Right lobe of liver (tissue), 6 donors: ENCODE measurements around the gene RCBTB1. TPM values are rescaled to one million over a fixed set of nuclear protein-coding genes. Genes with fewer than 3 reads are reported as not detected.
"Not testable (repeated sequence)": the region's sequence is repeated elsewhere in the genome, so short reads cannot be mapped to it uniquely, and the experiment has no call there.

Experiments used
- ATAC-seq, 4 donors: fragments of 200-7000 bp; cut with Tn5 transposase; one replicate each; pipeline ENCODE4 v1.9.1; 2020; ENCODE audit warnings: mild to moderate bottlenecking in 4 of 4, moderate library complexity in 4 of 4
- DNase-seq, 3 donors: peaks; one replicate each; pipeline ENCODE4 v3.0.0-alpha.2; 2020
- H3K27ac ChIP-seq, 3 donors: fragments of 200-600 bp; one replicate each; pipeline ENCODE4 v1.8.0; 2022
- H3K27me3 ChIP-seq, 2 donors: fragments of 200-600 bp; one replicate each; pipeline ENCODE4 v1.8.0; 2022
- H3K36me3 ChIP-seq, 4 donors: fragments of 200-600 bp; sonication (generic) in 1 of 4; one replicate each; pipeline versions ENCODE4 v1.5.1 to v1.8.0; 2017 to 2022; ENCODE audit warnings: control low read depth in 1 of 4
- H3K4me1 ChIP-seq, 4 donors: fragments of 200-600 bp; sonication (generic) in 1 of 4; one replicate each; pipeline versions ENCODE4 v1.5.1 to v1.8.0; 2017 to 2022; ENCODE audit warnings: control low read depth in 1 of 4
- H3K4me3 ChIP-seq, 3 donors: fragments of 200-600 bp; one replicate each; pipeline ENCODE4 v1.8.0; 2022
- H3K9me3 ChIP-seq, 4 donors: fragments of 200-600 bp; sonication (generic) in 1 of 4; one replicate each; pipeline versions ENCODE4 v1.5.1 to v1.8.0; 2017 to 2022; ENCODE audit warnings: control low read depth in 1 of 4
- POLR2A ChIP-seq: fragments of 450-650 bp; IDR thresholded peaks from one replicate; pipeline ENCODE4 v1.6.1; 2017; ENCODE audit warnings: antibody characterized with exemption, mild to moderate bottlenecking
- WGBS: methylation state at CpG from one replicate; pipeline ENCODE4 v1.1.6; 2018; ENCODE audit warnings: low coverage, low lambda C conversion rate; ENCODE audit not compliant: insufficient coverage; ENCODE audit errors: missing lambda C conversion rate; 5-methylcytosine and 5-hydroxymethylcytosine counted together
- intact Hi-C, 2 donors: fragments of 100-400 bp; cut with DNase I; formaldehyde crosslinking; loops; one replicate each; pipeline versions ENCODE4 v1.11.2 to v1.14.1; 2022
- total RNA-seq, 6 experiments: library from RNA; depleted of rRNA in 2 of 6; stranded (reverse); fragments of >200 nt in 2 of 6; fragmentation: NEBNext Ultra II Directional in 3 of 6; extraction: Animal tissue kit (Norgen Biotek cat#: 25700) in 3 of 6; gene quantifications; one replicate each; pipeline versions ENCODE4 v1.1.0 to v1.2.4, GENCODE V29; 2016 to 2023
- TF ChIP-seq, protein P1 (sequence below), 4 donors: fragments of 200-600 bp in 3 of 4; fragments of 450-650 bp in 1 of 4; IDR thresholded peaks; one replicate each; pipeline versions ENCODE4 v1.5.1 to v1.8.0; 2016 to 2022; ENCODE audit warnings: antibody characterized with exemption in 4 of 4, mild to moderate bottlenecking in 2 of 4
- donor health status: DM: no; HTN: yes; CAD: no.
- donor health status: DM: no; HTN: no; CAD: no.
- donor health status: DM: no; HTN: no; CAD: no.
- donor health status: DM: no; HTN: yes; CAD: no.
- donor health status: DM: no; HTN: yes; CAD: no.

Gene RCBTB1
- total RNA-seq, 6 experiments from 2014 or later: 5.8 to 9.5 (median 7.3) TPM

DNA sequence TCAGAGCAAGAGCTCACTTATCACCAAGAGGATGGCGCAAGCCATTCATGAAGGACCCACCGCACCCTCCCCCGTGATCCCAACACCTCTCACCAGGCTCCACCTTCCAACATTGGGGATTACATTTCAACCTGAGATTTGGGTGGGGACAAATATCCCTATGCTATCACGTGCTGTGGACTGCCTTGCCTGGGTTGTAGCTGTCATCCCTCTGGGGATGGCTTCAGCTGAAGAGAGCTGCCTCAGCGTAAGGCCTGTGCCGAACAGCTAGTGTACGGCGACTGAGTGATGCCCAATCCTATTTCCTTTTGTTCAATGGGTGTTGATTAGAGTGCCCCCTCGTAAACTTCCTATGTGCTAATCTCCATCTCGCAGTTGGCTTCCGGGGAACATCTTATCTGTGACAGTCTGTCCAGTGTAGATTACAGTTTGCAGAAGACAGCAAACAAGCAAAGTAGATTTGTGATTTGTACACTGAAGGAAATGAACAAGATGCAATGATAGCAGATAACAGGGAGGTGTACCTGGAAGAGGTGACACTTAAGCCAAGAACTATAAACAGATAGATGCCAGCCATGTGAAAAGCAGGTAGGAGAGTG is 11.8 kb upstream of the RCBTB1 start:
- Histone ChIP-seq H3K9me3 (no peaks in the 10 kb centered on the region), H3K4me1 (no peaks in the 10 kb centered on the region), H3K27ac (no peak overlapping the region), H3K4me3 (no peak overlapping the region), H3K36me3 (no peaks in the 10 kb centered on the region), H3K27me3 (no peaks in the 10 kb centered on the region)
- TF ChIP-seq, protein P1, sequence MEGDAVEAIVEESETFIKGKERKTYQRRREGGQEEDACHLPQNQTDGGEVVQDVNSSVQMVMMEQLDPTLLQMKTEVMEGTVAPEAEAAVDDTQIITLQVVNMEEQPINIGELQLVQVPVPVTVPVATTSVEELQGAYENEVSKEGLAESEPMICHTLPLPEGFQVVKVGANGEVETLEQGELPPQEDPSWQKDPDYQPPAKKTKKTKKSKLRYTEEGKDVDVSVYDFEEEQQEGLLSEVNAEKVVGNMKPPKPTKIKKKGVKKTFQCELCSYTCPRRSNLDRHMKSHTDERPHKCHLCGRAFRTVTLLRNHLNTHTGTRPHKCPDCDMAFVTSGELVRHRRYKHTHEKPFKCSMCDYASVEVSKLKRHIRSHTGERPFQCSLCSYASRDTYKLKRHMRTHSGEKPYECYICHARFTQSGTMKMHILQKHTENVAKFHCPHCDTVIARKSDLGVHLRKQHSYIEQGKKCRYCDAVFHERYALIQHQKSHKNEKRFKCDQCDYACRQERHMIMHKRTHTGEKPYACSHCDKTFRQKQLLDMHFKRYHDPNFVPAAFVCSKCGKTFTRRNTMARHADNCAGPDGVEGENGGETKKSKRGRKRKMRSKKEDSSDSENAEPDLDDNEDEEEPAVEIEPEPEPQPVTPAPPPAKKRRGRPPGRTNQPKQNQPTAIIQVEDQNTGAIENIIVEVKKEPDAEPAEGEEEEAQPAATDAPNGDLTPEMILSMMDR (IDR thresholded peaks at IDR 0.05): no peak
- no peak for TF ChIP-seq POLR2A
- 73% methylated on average over 8 of the region's 11 CpGs for WGBS
- DNase-seq: no peak
- ATAC-seq: no peak
- intact Hi-C loops: no loop called here

DNA sequence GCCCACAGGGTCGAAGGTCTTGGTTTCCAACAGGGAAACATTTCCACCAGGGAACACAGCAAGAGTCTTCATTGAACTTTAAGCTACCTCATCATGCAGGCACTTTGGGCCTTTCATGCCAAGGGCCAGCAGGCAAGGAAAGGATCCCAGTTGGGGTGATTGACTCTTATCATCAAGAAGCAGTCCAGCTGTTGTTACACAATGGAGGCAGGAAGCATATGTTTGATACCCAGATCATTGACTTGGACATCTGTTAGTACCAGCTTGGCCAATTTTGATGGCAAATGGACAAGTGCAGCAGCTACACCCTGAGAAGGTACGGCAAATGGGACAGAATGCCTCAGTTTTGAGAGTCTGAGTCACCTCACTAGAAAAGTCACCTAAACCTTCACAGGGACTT is 10.9 kb upstream of the RCBTB1 start:
- intact Hi-C loops: no loop called here
- no peaks in the 10 kb centered on the region for H3K27me3 ChIP-seq
- no peak overlapping the region for H3K4me3 ChIP-seq
- no peak for DNase-seq
- H3K27ac ChIP-seq: no peak overlapping the region
- no peaks in the 10 kb centered on the region for H3K36me3 ChIP-seq
- TF ChIP-seq, protein P1 (IDR thresholded peaks at IDR 0.05): no peak
- no peak for TF ChIP-seq POLR2A
- no peak for ATAC-seq
- no peaks in the 10 kb centered on the region for H3K4me1 ChIP-seq
- H3K9me3 ChIP-seq: no peaks in the 10 kb centered on the region
- WGBS: no CpG with 5 or more reads among the region's 2 CpGs

DNA sequence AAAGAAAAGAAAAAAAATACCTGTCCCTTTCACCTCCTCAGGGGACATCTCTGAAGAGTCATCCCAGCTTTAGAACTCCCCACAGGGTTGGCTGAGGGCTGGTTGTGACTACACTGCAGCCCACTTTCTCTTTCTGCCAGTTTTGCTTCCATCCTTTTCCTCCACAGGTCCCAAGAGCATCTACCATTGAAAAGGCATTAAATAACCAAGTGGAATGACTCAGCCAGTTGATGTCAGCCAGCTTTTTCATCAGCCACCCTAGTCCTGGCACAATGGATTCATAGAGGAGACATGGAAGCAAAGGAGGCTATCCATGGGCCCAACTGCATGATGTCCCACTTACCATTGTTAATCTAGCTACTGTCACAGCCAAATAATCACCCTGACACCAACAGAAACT is 9.2 kb upstream of the RCBTB1 start:
- H3K4me1 ChIP-seq: no peaks in the 10 kb centered on the region
- intact Hi-C loops: no loop called here
- H3K36me3 ChIP-seq: no peaks in the 10 kb centered on the region
- H3K27me3 ChIP-seq: no peaks in the 10 kb centered on the region
- no peaks in the 10 kb centered on the region for H3K9me3 ChIP-seq
- TF ChIP-seq POLR2A: no peak
- TF ChIP-seq, protein P1 (IDR thresholded peaks at IDR 0.05): no peak
- DNase-seq: no peak
- no peak for ATAC-seq
- H3K4me3 ChIP-seq: no peak overlapping the region
- no peak overlapping the region for H3K27ac ChIP-seq

DNA sequence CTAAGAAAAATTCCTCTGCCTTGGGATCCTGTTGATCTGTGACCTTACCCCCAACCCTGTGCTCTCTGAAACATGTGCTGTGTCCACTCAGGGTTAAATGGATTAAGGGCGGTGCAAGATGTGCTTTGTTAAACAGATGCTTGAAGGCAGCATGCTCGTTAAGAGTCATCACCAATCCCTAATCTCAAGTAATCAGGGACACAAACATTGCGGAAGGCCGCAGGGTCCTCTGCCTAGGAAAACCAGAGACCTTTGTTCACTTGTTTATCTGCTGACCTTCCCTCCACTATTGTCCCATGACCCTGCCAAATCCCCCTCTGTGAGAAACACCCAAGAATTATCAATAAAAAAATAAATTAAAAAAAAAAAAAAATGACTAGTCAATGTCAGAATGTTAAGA is 8.5 kb upstream of the RCBTB1 start:
- H3K27me3 ChIP-seq, DNase-seq, H3K9me3 ChIP-seq, H3K4me1 ChIP-seq, H3K27ac ChIP-seq, ATAC-seq, H3K36me3 ChIP-seq, intact Hi-C loops, H3K4me3 ChIP-seq: not testable (repeated sequence)
- no CpG with 5 or more reads among the region's 4 CpGs for WGBS

DNA sequence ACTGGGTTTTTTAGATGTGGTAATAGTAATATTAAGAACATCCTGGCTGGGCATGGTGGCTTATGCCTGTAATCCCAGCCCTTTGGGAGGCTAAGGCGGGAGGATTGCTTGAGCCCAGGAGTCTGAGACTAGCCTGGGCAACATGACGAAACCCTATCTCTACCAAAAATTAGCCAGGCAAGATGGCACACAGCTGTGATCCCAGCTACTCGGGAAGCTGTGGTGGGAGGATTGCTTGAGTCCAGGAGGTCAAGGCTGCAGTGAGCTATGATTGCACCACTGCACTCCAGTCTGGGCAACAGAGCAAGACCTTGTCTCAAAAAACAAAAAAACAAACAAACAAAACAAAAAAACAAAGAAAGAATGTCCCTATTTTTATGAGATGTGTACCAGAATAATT is 5.4 kb upstream of the RCBTB1 start:
- ATAC-seq, intact Hi-C loops: not testable (repeated sequence)
- 33% methylated on average over 1 of the region's 3 CpGs for WGBS

More for the DNA sequence above, 5.4 kb upstream of the RCBTB1 start:
- H3K27ac ChIP-seq, DNase-seq, H3K9me3 ChIP-seq, H3K27me3 ChIP-seq, H3K4me3 ChIP-seq, H3K36me3 ChIP-seq: not testable (repeated sequence)
- H3K4me1 ChIP-seq: peaks cover 0 to 19% (median 7%) of the 10 kb centered on the region in 4 donors
